Measurements from ENCODE around the gene PAX1. TPM values are rescaled to one million over a fixed set of nuclear protein-coding genes. Genes with fewer than 3 reads are reported as not detected.

Gene PAX1
- total and polyA plus RNA-seq, 4 experiments from 2014 or later: not detected

DNA sequence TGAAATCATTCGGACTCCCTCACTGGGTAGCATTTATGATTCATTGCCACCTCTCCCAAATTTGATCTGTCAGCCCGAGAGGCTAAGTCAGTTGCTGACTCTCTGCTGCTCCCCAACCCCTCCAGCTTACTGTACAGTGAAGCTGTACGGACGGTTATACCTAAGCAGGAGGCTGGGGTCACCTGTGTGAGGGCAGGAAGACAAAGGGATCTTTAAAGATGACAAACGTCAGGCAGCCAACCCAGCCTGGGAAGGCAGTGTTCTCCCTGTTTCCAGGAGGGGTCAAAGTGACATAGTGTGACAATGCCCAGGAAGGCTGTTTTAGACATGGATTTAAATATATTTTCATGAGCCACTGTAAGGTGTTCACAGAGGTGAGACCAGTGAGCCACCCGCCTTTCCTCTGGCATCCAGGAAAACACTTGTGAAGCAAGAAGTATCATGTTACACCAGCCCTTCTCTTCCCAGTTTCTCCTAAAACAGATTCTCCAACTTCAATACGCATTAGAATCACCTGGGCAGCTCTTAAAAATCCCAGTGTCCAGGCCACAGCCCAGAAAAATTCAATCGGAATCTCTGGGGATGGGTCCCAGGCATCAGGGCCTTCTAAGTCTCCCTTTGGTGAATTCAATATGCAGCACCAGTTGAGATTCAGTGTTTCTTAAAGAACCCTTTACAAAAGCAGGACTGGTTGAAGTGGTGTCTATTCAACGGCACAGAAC lies 6.8 kb upstream of the PAX1 start:
- Mint-ChIP-seq H3K27ac (no peak overlapping the region), H3K4me3 (no peak overlapping the region), H3K4me1 (peaks cover 0 to 18% (median under 1%) of the 10 kb centered on the region in 4 donors), H3K36me3 (no peaks in the 10 kb centered on the region), H3K9me3 (peaks cover 0 to 2% (median 0%) of the 10 kb centered on the region in 8 donors), H3K27me3 (peaks cover 43 to 47% of the 10 kb centered on the region in 2 donors)
- no peak overlapping the region for H3K4me3 ChIP-seq (ENCODE audit: low read length in 2 of 2)
- CTCF ChIA-PET (ENCODE audit: partially characterized antibody): no interaction called here
- H3K27ac ChIP-seq (ENCODE audit: low read depth, low read length): no peak overlapping the region
- intact Hi-C loops (cut with micrococcal nuclease): no loop called here
- H3K27me3 ChIP-seq (ENCODE audit: insufficient read depth, low read length): peaks cover 23% of the 10 kb centered on the region
- DNase-seq: no peak
- no peaks in the 10 kb centered on the region for H3K36me3 ChIP-seq (ENCODE audit: insufficient read depth, low read length)
- no peaks in the 10 kb centered on the region for H3K9me3 ChIP-seq (ENCODE audit: control insufficient read depth in 1 of 2, low read length in 2 of 2)
- no peaks in the 10 kb centered on the region for H3K4me1 ChIP-seq (ENCODE audit: insufficient read depth, low read length)
- POLR2A ChIA-PET (ENCODE audit: partially characterized antibody): no interaction called here

DNA sequence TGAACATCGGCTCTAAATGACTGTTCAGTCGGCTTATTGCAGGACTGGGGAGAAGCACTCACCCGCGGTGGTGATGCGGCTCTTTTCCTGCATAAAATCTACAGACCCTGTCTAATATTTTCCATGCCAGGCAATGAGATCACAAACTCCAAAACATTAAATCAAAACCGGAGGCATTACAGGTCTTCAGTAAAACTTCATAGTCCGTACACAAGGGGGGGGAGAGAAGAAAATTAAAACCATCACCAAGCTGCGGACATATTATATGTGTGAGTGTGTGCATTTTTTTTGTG lies 6.3 kb upstream of the PAX1 start:
- no peaks in the 10 kb centered on the region for H3K4me1 ChIP-seq (ENCODE audit: insufficient read depth, low read length)
- H3K27me3 ChIP-seq (ENCODE audit: insufficient read depth, low read length): peaks cover 23% of the 10 kb centered on the region
- H3K27me3 Mint-ChIP-seq: peaks cover 46 to 50% of the 10 kb centered on the region in 2 donors
- no peaks in the 10 kb centered on the region for H3K9me3 ChIP-seq (ENCODE audit: control insufficient read depth in 1 of 2, low read length in 2 of 2)
- CTCF ChIA-PET (ENCODE audit: partially characterized antibody): no interaction called here
- no peak overlapping the region for H3K4me3 Mint-ChIP-seq
- H3K27ac Mint-ChIP-seq: no peak overlapping the region
- H3K4me1 Mint-ChIP-seq: peaks cover 0 to 20% (median 2%) of the 10 kb centered on the region in 4 donors
- no peaks in the 10 kb centered on the region for H3K36me3 ChIP-seq (ENCODE audit: insufficient read depth, low read length)
- H3K4me3 ChIP-seq (ENCODE audit: low read length in 2 of 2): no peak overlapping the region
- H3K27ac ChIP-seq (ENCODE audit: low read depth, low read length): no peak overlapping the region
- H3K36me3 Mint-ChIP-seq: no peaks in the 10 kb centered on the region
- H3K9me3 Mint-ChIP-seq: peaks cover 0 to 3% (median under 1%) of the 10 kb centered on the region in 8 donors
- POLR2A ChIA-PET (ENCODE audit: partially characterized antibody): no interaction called here
- intact Hi-C loops (cut with micrococcal nuclease): no loop called here
- no peak for DNase-seq

GRCh38 chr20:21701171-21701876 lies 4.1 kb upstream of the PAX1 start:
- H3K9me3 ChIP-seq (ENCODE audit: control insufficient read depth in 1 of 2, low read length in 2 of 2): no peaks in the 10 kb centered on the region
- H3K4me1 ChIP-seq (ENCODE audit: insufficient read depth, low read length): no peaks in the 10 kb centered on the region
- H3K27ac Mint-ChIP-seq: no peak overlapping the region
- intact Hi-C loops (cut with micrococcal nuclease): no loop called here
- H3K36me3 ChIP-seq (ENCODE audit: insufficient read depth, low read length): no peaks in the 10 kb centered on the region
- no peaks in the 10 kb centered on the region for H3K36me3 Mint-ChIP-seq
- peak overlapping the region in 1 of 8 donors; percentile 32 for H3K4me3 Mint-ChIP-seq
- H3K27me3 ChIP-seq (ENCODE audit: insufficient read depth, low read length): peaks cover 23% of the 10 kb centered on the region
- no peak overlapping the region for H3K27ac ChIP-seq (ENCODE audit: low read depth, low read length)
- peaks cover 0 to 20% (median 3%) of the 10 kb centered on the region in 4 donors for H3K4me1 Mint-ChIP-seq
- H3K4me3 ChIP-seq (ENCODE audit: low read length in 2 of 2): no peak overlapping the region
- H3K9me3 Mint-ChIP-seq: peaks cover 0 to 3% (median 0%) of the 10 kb centered on the region in 8 donors
- ChIA-PET CTCF (ENCODE audit: partially characterized antibody) (no interaction called here), POLR2A (ENCODE audit: partially characterized antibody) (no interaction called here)
- no peak for DNase-seq
- peaks cover 48 to 60% of the 10 kb centered on the region in 2 donors for H3K27me3 Mint-ChIP-seq

GRCh38 chr20:21702016-21702415 lies 3.4 kb upstream of the PAX1 start:
- H3K27ac Mint-ChIP-seq: no peak overlapping the region
- intact Hi-C loops (cut with micrococcal nuclease): no loop called here
- Histone ChIP-seq H3K27ac (ENCODE audit: low read depth, low read length) (no peak overlapping the region), H3K4me3 (ENCODE audit: low read length in 2 of 2) (no peak overlapping the region), H3K9me3 (ENCODE audit: control insufficient read depth in 1 of 2, low read length in 2 of 2) (no peaks in the 10 kb centered on the region), H3K4me1 (ENCODE audit: insufficient read depth, low read length) (no peaks in the 10 kb centered on the region), H3K27me3 (ENCODE audit: insufficient read depth, low read length) (peaks cover 23% of the 10 kb centered on the region), H3K36me3 (ENCODE audit: insufficient read depth, low read length) (no peaks in the 10 kb centered on the region)
- POLR2A ChIA-PET (ENCODE audit: partially characterized antibody): no interaction called here
- no peaks in the 10 kb centered on the region for H3K36me3 Mint-ChIP-seq
- H3K9me3 Mint-ChIP-seq: peaks cover 0 to 3% (median 0%) of the 10 kb centered on the region in 8 donors
- H3K27me3 Mint-ChIP-seq: peaks cover 48 to 53% of the 10 kb centered on the region in 2 donors
- DNase-seq: no peak
- peaks cover 0 to 18% (median 3%) of the 10 kb centered on the region in 4 donors for H3K4me1 Mint-ChIP-seq
- CTCF ChIA-PET (ENCODE audit: partially characterized antibody): no interaction called here
- H3K4me3 Mint-ChIP-seq: no peak overlapping the region

DNA sequence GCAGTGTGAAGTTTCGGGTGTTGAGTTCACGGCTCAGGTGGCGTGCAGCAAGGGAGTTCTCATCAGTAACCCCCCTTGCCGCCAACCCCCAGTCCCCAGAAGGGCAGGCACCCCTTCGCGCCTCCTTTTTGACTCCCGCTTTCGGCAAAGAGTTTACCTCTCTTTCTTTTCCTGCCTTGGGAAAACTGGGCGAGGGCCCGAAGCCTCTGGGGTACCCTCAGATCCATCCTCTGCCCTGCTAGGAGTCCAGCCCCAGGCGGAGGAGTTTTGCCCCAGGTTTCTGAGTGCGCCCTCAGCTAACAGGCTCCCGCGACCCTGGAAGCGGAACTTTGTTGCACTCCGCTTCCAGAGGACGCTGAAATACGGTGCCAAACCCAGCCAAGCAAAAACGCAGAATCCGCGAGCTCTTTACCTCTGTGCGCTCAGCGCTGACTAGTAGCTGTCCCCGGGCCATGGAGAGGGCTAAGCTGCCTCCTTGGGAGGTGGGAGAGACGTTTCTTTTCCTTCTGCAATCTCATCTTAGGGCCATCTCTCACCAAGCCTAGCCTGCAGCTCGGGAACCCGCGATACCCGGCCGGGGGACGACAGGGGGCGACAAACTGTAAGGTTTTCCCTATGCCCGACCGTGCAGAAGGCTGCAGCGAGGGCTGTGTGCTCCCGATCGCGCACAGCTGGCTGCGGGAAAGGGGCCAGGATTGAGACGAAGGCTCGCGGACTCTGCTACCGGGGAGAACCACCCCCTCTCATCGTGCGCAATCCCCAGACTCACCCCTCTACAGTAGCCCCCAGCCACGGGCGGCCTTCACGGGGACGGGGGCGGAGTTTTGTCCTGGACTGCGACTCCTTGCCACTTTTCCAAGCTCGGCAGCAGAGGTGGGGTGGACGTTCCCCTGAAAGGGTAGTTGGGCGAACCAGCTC lies 2.7 kb upstream of the PAX1 start:
- Mint-ChIP-seq H3K27me3 (peaks cover 53% of the 10 kb centered on the region in 2 donors), H3K9me3 (peaks cover 0 to 3% (median 0%) of the 10 kb centered on the region in 8 donors), H3K4me3 (peak overlapping the region in 2 of 8 donors; percentile 41 to 59), H3K27ac (no peak overlapping the region), H3K4me1 (peaks cover 2 to 17% (median 4%) of the 10 kb centered on the region in 4 donors), H3K36me3 (no peaks in the 10 kb centered on the region)
- CTCF ChIA-PET (ENCODE audit: partially characterized antibody): no interaction called here
- intact Hi-C loops (cut with micrococcal nuclease): no loop called here
- Histone ChIP-seq H3K4me3 (ENCODE audit: low read length in 2 of 2) (no peak overlapping the region), H3K4me1 (ENCODE audit: insufficient read depth, low read length) (no peaks in the 10 kb centered on the region), H3K27me3 (ENCODE audit: insufficient read depth, low read length) (peaks cover 26% of the 10 kb centered on the region), H3K9me3 (ENCODE audit: control insufficient read depth in 1 of 2, low read length in 2 of 2) (no peaks in the 10 kb centered on the region), H3K27ac (ENCODE audit: low read depth, low read length) (no peak overlapping the region), H3K36me3 (ENCODE audit: insufficient read depth, low read length) (no peaks in the 10 kb centered on the region)
- DNase-seq: no peak
- POLR2A ChIA-PET (ENCODE audit: partially characterized antibody): no interaction called here

GRCh38 chr20:21703717-21704407 lies 1.6 kb upstream of the PAX1 start:
- peaks cover 0 to 3% (median 0%) of the 10 kb centered on the region in 8 donors for H3K9me3 Mint-ChIP-seq
- Histone ChIP-seq H3K9me3 (ENCODE audit: control insufficient read depth in 1 of 2, low read length in 2 of 2) (no peaks in the 10 kb centered on the region), H3K27ac (ENCODE audit: low read depth, low read length) (no peak overlapping the region), H3K36me3 (ENCODE audit: insufficient read depth, low read length) (no peaks in the 10 kb centered on the region), H3K4me1 (ENCODE audit: insufficient read depth, low read length) (no peaks in the 10 kb centered on the region), H3K4me3 (ENCODE audit: low read length in 2 of 2) (no peak overlapping the region), H3K27me3 (ENCODE audit: insufficient read depth, low read length) (peaks cover 32% of the 10 kb centered on the region)
- intact Hi-C loops (cut with micrococcal nuclease): no loop called here
- H3K27ac Mint-ChIP-seq: no peak overlapping the region
- H3K4me1 Mint-ChIP-seq: peaks cover 2 to 21% (median 4%) of the 10 kb centered on the region in 4 donors
- H3K4me3 Mint-ChIP-seq: peak overlapping the region in 2 of 8 donors; percentile 17 to 64
- no peaks in the 10 kb centered on the region for H3K36me3 Mint-ChIP-seq
- ChIA-PET POLR2A (ENCODE audit: partially characterized antibody) (no interaction called here), CTCF (ENCODE audit: partially characterized antibody) (no interaction called here)
- H3K27me3 Mint-ChIP-seq: peaks cover 53 to 59% of the 10 kb centered on the region in 2 donors
- no peak for DNase-seq

All from CD4-positive, alpha-beta memory T cell (primary cell).